T-helper 17 cell (primary cell): ENCODE data around the gene XYLT1. TPM values are rescaled to one million over a fixed set of nuclear protein-coding genes. Genes with fewer than 3 reads are reported as not detected.
A peak's percentile ranks its signal among the peaks of the same experiment; 100 is the strongest.

Source experiments
- ATAC-seq: fragments of 150-1000 bp; cut with Tn5 transposase; 2 replicates; pipeline ENCODE4 v1.10.0; 2021; ENCODE audit warnings: mild to moderate bottlenecking, moderate library complexity
- DNase-seq, 3 donors: peaks; one replicate each; pipeline versions ENCODE4 v3.0.0 to v3.0.0-alpha.2; 2020 to 2021
- H3K9me3 ChIP-seq: one replicate; pipeline ENCODE4 v1.7.0; 2013; ENCODE audit warnings: low read length, mild to moderate bottlenecking; ENCODE audit not compliant: control insufficient read depth, poor library complexity, severe bottlenecking
- H3K27ac Mint-ChIP-seq: one replicate; pipeline ENCODE4 v1.8.0; 2022; ENCODE audit warnings: mild to moderate bottlenecking, moderate library complexity, mixed read lengths
- H3K27me3 Mint-ChIP-seq: one replicate; pipeline ENCODE4 v1.8.0; 2022; ENCODE audit warnings: mixed read lengths
- H3K36me3 Mint-ChIP-seq: one replicate; pipeline ENCODE4 v1.8.0; 2022; ENCODE audit warnings: low read depth, mixed read lengths
- H3K4me1 Mint-ChIP-seq: one replicate; pipeline ENCODE4 v1.8.0; 2022; ENCODE audit warnings: mild to moderate bottlenecking, mixed read lengths
- H3K4me3 Mint-ChIP-seq: one replicate; pipeline ENCODE4 v1.8.0; 2022; ENCODE audit warnings: mild to moderate bottlenecking, moderate library complexity, mixed read lengths
- total RNA-seq, 4 donors: library from RNA in 2 of 4; stranded (reverse) in 2 of 4; gene quantifications; one replicate each; pipeline ENCODE4 v1.2.3 and lab custom pipeline; 2022 to 2026

Gene XYLT1
- total RNA-seq, 2 donors from 2014 or later, result 33.8 to 57.3 TPM

DNA sequence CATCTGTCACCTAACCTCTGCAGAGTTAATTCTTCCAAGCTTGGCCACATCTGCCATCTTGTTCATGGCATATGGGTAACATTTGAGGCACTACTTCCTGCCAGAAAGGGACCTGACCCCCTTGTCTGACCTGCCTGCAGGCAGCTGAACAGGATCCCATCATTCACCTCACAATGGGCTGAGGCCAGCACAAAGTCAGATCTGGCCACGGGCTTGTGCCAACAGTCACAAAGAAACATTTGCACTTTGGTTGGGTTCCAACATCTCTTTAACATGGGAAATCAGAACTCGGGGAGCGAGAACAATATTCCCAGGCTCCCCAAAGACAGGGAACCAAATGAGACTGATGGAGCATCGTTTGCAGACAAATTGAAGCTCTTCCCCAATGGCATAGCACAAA is 116.1 kb downstream of the XYLT1 start:
- Mint-ChIP-seq H3K27me3 (no peaks in the 10 kb centered on the region), H3K27ac (peak overlapping the region; percentile 53), H3K4me3 (no peak overlapping the region), H3K36me3 (no peaks in the 10 kb centered on the region), H3K4me1 (peaks cover 38% of the 10 kb centered on the region)
- DNase-seq (no peak), ATAC-seq (no peak)
- no peaks in the 10 kb centered on the region for H3K9me3 ChIP-seq

DNA sequence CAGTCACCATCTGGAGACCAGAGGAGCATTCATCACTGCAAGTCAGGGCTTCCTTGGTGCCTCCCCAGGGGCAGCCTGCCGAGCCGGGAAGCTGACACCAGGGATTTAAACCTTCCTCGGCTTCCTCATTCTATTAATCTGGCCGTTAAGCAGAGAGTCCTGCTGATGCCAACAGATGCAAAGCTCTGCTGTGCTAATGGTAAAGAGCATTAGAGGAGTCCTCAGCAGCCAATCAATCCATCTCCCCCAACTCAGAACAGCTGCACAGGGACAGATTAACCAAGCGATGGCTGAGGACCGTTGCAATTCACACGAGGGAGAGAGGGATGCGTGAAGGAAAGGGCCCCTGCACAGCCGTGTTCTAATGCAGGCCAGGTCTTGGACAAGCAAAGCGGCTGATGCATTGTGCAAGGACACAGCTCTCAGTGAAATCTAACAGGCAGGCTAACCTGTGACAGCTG is 116.6 kb downstream of the XYLT1 start:
- ATAC-seq, result no peak
- no peaks in the 10 kb centered on the region for H3K36me3 Mint-ChIP-seq
- no peaks in the 10 kb centered on the region for H3K27me3 Mint-ChIP-seq
- peaks cover 33% of the 10 kb centered on the region for H3K4me1 Mint-ChIP-seq
- H3K4me3 Mint-ChIP-seq, result no peak overlapping the region
- no peaks in the 10 kb centered on the region for H3K9me3 ChIP-seq
- peak overlapping the region; percentile 59 for H3K27ac Mint-ChIP-seq
- no peak for DNase-seq

DNA sequence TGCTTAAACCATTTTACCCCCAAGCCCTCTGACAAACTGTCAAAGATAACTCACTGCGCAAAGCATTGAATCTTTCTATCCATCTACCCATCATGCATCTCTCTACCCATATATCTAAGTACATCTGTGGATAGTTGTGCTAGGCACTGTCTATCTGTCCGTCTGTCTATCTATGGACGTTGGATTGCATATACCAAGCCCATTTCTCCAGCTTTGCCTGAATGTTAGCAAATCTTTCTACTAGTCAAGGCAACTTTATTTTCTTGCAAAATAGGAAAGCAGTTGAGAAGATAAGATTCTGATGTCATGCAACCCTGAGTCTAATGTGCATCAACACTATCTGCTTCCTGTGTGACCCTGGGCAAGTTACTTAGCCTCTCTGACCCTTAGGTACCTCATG is 117.2 kb downstream of the XYLT1 start:
- no peaks in the 10 kb centered on the region for H3K27me3 Mint-ChIP-seq
- no peak overlapping the region for H3K4me3 Mint-ChIP-seq
- H3K4me1 Mint-ChIP-seq, result peaks cover 33% of the 10 kb centered on the region
- DNase-seq (no peak), ATAC-seq (no peak)
- H3K36me3 Mint-ChIP-seq, result no peaks in the 10 kb centered on the region
- no peaks in the 10 kb centered on the region for H3K9me3 ChIP-seq
- peak overlapping the region; percentile 59 for H3K27ac Mint-ChIP-seq

DNA sequence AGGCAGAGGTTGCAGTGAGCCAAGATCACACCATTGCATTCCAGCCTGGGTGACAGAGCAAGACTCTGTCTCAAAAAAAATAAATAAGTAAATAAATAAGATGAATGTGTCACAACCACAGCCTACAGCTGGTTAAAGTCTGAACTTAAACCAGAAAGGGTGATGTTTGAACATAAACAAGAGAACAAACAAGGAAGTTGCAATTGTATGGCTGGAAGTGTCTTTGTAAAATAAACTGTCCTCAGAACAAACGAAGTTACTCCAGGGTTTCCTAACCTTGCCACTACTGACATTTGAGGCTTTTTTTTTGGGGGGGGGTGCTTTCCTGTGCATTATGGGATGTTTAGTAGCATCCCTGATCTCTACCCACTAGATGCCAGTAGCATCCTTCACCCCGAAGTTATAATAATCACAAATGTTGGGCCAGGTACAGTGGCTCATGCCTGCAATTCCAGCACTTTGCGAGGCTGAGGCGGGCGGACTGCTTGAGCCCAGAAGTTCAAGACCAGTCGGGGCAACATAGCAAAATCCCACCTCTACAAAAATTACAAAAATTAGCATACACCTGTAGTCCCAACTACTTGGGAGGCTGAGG is 119.2 kb downstream of the XYLT1 start:
- H3K9me3 ChIP-seq, result no peaks in the 10 kb centered on the region
- no peak for DNase-seq
- Mint-ChIP-seq H3K4me1 (peaks cover 38% of the 10 kb centered on the region), H3K27ac (peak overlapping the region; percentile 95), H3K27me3 (no peaks in the 10 kb centered on the region), H3K4me3 (no peak overlapping the region), H3K36me3 (no peaks in the 10 kb centered on the region)
- ATAC-seq, result no peak

DNA sequence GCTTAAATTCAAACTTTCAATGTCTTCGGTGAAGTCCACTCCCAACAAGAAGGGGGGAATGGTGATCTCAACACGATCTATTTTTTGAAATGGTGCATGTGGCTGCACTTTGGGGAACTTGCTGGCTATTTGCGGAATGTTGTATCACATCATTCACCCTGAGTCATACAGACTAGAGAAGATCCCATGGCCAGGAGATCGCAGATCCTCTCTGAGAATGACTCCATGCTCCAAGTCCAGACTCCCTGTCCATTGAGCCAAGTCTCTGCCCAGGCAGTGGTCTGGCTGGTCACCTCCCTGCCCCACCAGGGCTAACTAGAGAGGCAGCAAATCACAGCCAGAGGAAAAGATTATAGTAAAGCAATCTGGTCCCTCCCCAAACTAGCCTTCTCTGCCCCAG is 120.6 kb downstream of the XYLT1 start:
- H3K27me3 Mint-ChIP-seq, result no peaks in the 10 kb centered on the region
- H3K4me1 Mint-ChIP-seq, result peaks cover 39% of the 10 kb centered on the region
- H3K27ac Mint-ChIP-seq, result peak overlapping the region; percentile 95
- ATAC-seq (no peak), DNase-seq (no peak)
- peak overlapping the region; percentile 28 for H3K4me3 Mint-ChIP-seq
- H3K9me3 ChIP-seq, result no peaks in the 10 kb centered on the region
- no peaks in the 10 kb centered on the region for H3K36me3 Mint-ChIP-seq

DNA sequence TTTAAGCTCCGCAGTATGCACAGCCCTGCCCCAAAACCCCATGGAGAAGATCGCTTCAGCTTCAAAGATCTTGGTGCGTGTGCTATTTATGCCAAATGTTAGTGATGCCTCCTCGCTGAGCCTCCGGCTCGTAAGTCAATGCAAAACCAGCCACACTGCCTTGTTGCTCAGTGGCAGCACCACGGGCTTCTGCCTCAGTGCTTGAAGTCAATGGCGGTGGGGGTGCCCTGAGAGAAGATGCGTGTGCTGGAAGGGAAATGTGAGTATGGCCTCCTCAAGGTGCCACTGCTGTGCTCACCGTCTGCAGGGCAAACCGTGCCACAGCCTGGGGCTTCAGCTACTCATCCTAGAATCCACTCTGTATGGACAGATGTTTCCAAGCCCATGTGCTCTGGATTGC is 121.9 kb downstream of the XYLT1 start:
- H3K9me3 ChIP-seq, result no peaks in the 10 kb centered on the region
- ATAC-seq (no peak), DNase-seq (no peak)
- Mint-ChIP-seq H3K4me3 (no peak overlapping the region), H3K27me3 (no peaks in the 10 kb centered on the region), H3K4me1 (peaks cover 44% of the 10 kb centered on the region), H3K27ac (peak overlapping the region; percentile 95), H3K36me3 (no peaks in the 10 kb centered on the region)

DNA sequence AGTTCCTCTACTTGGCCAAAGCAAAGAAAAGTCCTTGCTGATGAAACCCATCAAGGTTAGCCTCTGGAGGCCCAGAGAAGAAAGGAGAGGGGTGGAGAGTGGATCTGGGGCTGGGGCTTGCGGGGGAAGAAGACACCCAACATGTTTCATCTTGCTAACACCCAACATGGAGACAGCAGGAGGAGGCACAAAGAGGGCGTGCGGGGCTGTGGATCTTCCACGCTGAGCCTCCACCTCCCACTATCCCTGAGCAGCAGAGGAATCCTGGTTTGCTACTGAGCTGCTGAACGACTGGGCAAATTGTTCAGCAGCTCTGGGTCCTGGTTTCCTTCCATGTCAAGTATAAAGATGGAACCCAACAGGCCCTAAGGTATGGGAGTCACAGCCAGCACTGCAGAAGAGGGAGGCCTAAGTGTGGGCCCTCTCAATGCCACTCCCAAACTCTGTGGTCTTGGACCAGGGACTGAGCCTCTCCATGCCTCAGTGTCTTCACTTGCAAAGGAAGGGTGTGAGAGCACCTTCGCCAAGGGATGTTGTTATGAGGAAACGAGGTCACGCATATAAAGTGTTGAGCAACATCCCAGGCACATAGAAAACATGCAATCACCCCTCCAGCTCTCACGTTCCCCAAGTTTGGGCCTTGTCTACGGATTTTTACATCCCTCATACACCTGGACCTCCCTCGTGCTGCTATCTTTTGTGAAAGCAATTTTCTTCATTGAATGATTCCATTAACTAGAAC is 122.5 kb downstream of the XYLT1 start:
- peaks cover 44% of the 10 kb centered on the region for H3K4me1 Mint-ChIP-seq
- DNase-seq, result no peak
- peak overlapping the region; percentile 75 for H3K4me3 Mint-ChIP-seq
- H3K9me3 ChIP-seq, result no peaks in the 10 kb centered on the region
- H3K27ac Mint-ChIP-seq, result peak overlapping the region; percentile 95
- no peaks in the 10 kb centered on the region for H3K36me3 Mint-ChIP-seq
- no peaks in the 10 kb centered on the region for H3K27me3 Mint-ChIP-seq
- ATAC-seq, result no peak

DNA sequence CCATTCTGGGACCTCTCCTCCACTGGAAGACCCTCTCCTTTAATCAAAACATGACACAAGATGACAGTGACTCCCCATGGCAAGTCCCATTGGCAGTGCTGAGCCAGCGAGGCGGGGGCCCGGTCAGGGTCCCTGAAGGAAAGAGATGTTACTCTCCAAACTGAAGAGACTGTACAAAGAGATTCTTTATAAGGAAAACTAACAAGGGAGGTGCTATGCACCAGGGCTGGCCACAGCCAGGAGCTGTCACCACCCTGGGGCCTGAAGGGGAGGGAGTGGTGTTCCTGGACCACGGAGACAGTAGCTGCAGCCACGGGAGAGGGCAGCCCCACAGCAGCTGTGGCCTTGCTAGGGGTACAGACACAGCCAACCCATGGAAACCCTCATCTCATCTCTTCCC is 123.1 kb downstream of the XYLT1 start:
- peak overlapping the region; percentile 95 for H3K27ac Mint-ChIP-seq
- no peak for DNase-seq
- peak overlapping the region; percentile 75 for H3K4me3 Mint-ChIP-seq
- no peak for ATAC-seq
- H3K36me3 Mint-ChIP-seq, result no peaks in the 10 kb centered on the region
- H3K27me3 Mint-ChIP-seq, result no peaks in the 10 kb centered on the region
- H3K9me3 ChIP-seq, result no peaks in the 10 kb centered on the region
- H3K4me1 Mint-ChIP-seq, result peaks cover 41% of the 10 kb centered on the region

DNA sequence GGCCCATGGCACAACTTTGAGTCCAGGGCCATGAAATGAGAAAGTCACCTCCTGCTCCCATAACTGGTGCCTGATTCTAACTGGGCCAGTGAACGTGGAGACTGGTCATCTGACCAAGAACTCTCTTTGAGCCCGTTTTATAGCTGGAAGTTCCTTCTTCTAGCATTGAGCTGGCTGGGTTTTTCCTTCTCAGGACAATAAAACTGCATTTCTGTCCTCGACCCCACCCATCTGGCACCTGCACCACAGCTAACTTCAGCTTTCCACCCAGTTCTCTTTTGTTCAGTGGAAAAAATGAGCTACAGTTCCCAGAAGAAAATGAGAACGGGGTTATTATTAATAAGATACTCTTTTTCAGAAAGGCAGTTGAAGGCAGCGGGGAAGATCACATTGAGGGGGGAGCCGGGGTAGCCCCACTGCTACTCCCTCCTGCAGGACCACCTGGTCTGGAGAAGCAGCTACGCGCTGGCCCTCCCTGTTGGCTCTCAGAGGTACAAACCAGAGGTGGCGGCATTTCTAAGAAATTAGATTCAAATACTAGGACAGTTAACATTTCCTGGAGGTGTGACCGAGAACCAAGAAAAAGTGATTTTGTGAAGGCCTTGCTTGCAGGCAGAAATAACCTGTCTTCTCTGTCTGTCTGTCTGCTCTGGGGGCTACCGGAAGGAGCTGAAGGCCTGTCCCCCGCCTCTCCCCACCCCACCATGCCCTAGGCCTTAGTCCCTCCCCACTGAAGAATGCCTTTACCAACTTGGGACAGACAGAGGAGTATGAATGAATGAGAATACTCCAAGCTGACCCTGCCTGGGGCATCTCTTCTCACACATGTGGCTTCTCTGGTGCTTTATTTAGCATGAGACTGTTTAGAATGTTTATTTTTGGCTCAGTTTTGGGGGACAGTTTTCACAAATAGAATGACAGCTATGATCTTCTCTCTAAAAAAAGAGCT is 123.9 kb downstream of the XYLT1 start:
- DNase-seq, result no peak
- H3K4me1 Mint-ChIP-seq, result peaks cover 43% of the 10 kb centered on the region
- no peaks in the 10 kb centered on the region for H3K36me3 Mint-ChIP-seq
- H3K27ac Mint-ChIP-seq, result peak overlapping the region; percentile 95
- peak overlapping the region; percentile 75 for H3K4me3 Mint-ChIP-seq
- peak; percentile 33 for ATAC-seq
- no peaks in the 10 kb centered on the region for H3K27me3 Mint-ChIP-seq
- no peaks in the 10 kb centered on the region for H3K9me3 ChIP-seq

DNA sequence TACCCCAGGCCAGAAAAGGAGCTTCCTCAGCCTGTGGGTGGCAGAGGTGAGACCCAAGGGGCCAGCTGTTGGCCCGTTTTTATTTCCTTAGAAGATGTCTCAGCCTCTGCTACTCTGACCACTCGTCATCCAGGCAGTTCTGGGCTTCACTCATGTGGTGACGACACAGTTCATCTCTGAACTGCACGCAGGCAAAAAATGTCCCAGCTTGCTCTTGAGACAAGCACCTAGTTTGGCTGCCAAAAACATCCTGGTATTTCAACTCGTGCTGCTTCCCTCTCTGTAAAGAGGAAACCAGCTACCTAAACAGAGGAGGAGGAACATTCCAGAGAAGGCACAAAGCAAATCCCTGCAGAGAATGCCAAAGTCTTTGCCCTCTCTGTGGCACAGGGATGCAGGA is 125.7 kb downstream of the XYLT1 start:
- no peaks in the 10 kb centered on the region for H3K9me3 ChIP-seq
- no peak for ATAC-seq
- Mint-ChIP-seq H3K4me3 (no peak overlapping the region), H3K36me3 (no peaks in the 10 kb centered on the region), H3K27me3 (no peaks in the 10 kb centered on the region), H3K27ac (peak overlapping the region; percentile 27), H3K4me1 (peaks cover 57% of the 10 kb centered on the region)
- no peak for DNase-seq

DNA sequence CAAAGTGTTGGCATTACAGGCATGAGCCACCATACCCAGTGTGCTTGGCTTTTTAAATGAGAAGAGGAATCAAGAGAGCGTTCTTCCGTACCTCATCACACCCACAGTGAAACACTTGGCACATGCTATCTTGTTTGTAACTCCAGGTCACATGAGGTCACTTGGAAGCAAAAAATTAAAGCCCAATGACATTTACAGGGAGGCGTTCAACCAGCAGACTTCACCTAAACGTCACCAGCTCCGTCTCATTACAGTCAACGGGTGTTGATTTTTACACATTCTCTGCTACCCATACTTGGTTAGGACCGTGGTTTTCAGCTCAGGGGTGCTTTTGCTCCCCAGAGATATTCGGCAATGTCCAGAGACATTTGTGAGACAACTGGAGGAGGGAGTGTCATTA is 127.0 kb downstream of the XYLT1 start:
- H3K27me3 Mint-ChIP-seq, result no peaks in the 10 kb centered on the region

DNA sequence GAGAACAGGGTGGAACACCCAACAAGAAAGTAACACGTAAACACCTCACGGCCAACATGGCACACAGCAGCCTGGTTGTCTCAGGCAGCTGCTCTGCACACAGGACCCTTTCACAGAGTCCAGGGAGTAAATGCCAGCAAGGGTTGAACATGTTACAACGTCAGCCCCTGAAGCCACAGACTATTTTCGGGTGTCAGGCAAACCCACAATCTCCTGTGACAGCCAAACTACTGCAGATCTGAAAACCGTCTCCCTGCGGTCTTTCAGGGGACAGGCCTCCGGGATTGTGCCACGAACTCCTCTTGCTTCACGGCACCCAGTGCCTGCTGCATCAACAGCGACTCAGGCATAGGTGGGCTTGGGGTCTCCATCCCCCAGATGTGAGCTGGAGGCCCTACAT is 127.7 kb downstream of the XYLT1 start:
- H3K36me3 Mint-ChIP-seq, result peaks cover 4% of the 10 kb centered on the region
- no peaks in the 10 kb centered on the region for H3K27me3 Mint-ChIP-seq
- H3K9me3 ChIP-seq, result no peaks in the 10 kb centered on the region
- peak overlapping the region; percentile 86 for H3K27ac Mint-ChIP-seq
- DNase-seq (no peak), ATAC-seq (peak; percentile 79)
- peak overlapping the region; percentile 63 for H3K4me3 Mint-ChIP-seq
- H3K4me1 Mint-ChIP-seq, result peaks cover 56% of the 10 kb centered on the region

More for the DNA sequence above, 127.0 kb downstream of the XYLT1 start:
- no peaks in the 10 kb centered on the region for H3K9me3 ChIP-seq
- H3K4me3 Mint-ChIP-seq, result peak overlapping the region; percentile 2
- H3K36me3 Mint-ChIP-seq, result peaks cover 2% of the 10 kb centered on the region
- peak; percentile 10 for ATAC-seq
- peaks cover 58% of the 10 kb centered on the region for H3K4me1 Mint-ChIP-seq
- H3K27ac Mint-ChIP-seq, result peak overlapping the region; percentile 86
- no peak for DNase-seq

DNA sequence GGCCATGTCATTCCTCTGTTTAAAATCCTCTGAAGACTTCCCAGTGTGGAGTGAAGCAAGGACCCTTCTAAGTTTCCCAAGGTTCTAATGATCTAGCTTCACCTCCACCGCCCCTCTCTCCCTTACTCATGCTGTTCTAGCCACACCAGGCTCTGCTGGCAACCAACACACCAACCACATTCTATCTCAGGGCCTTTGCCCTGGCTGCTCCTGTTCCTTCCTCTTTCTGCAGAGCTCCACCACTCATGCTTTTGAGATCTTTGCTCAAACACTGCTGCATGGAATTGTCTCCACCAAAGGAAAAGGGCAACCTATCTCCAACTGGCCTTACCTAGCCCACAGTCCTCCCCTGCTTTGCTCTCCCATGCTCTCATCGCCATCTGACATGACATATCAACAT is 128.7 kb downstream of the XYLT1 start:
- no peak for ATAC-seq
- Mint-ChIP-seq H3K4me1 (peaks cover 50% of the 10 kb centered on the region), H3K27ac (peak overlapping the region; percentile 86), H3K36me3 (peaks cover 5% of the 10 kb centered on the region), H3K27me3 (no peaks in the 10 kb centered on the region), H3K4me3 (peak overlapping the region; percentile 82)
- no peak for DNase-seq
- H3K9me3 ChIP-seq, result no peaks in the 10 kb centered on the region
